HFF-Myc (cell line): ENCODE results near the gene WFIKKN1.
A peak's percentile ranks its signal among the peaks of the same experiment; 100 is the strongest.

Experiments used
- DNase-seq: peaks from one replicate; pipeline ENCODE4 v3.0.0-alpha.2; 2011; ENCODE audit warnings: low read depth; ENCODE audit errors: extremely low read depth
- H3K4me3 ChIP-seq: replicated peaks from 2 replicates; pipeline ENCODE4 v1.5.1; 2011; ENCODE audit warnings: low read depth, mild to moderate bottlenecking, control low read depth, low read length
- CTCF ChIP-seq: IDR thresholded peaks from 2 replicates; pipeline ENCODE4 v1.5.1; 2012; ENCODE audit warnings: mild to moderate bottlenecking, low read depth, low read length, control low read depth; ENCODE audit errors: missing control alignments

The WFIKKN1 gene

GRCh38 chr16:637081-638018 is 6.6 kb downstream of the WFIKKN1 start:
- peak overlapping the region; percentile 87 for H3K4me3 ChIP-seq
- DNase-seq = no peak
- TF ChIP-seq CTCF = no peak

GRCh38 chr16:638034-638543 is 7.3 kb downstream of the WFIKKN1 start:
- DNase-seq = no peak
- no peak for TF ChIP-seq CTCF
- H3K4me3 ChIP-seq = no peak overlapping the region

- DNase-seq = no peak
Observed at GRCh38 chr16:638836-639235, 8.1 kb downstream of the WFIKKN1 start.

GRCh38 chr16:640614-641013 is 9.8 kb downstream of the WFIKKN1 start:
- TF ChIP-seq CTCF = no peak

More at GRCh38 chr16:638836-639235, 8.1 kb downstream of the WFIKKN1 start:
- no peak for TF ChIP-seq CTCF
- H3K4me3 ChIP-seq = no peak overlapping the region

GRCh38 chr16:641326-642188 is 10.8 kb downstream of the WFIKKN1 start, which contains the start of gene MCRIP2:
Gene MCRIP2, plus strand, starts transcription at chr16:641828. Its CDS starts 164 bp downstream, at chr16:641992.
- DNase-seq = no peak
- H3K4me3 ChIP-seq = peak within 1 kb of the TSS; percentile 55
- TF ChIP-seq CTCF = no peak

More at GRCh38 chr16:640614-641013, 9.8 kb downstream of the WFIKKN1 start:
- H3K4me3 ChIP-seq = peak overlapping the region; percentile 55; the same call in 1 of the 2 replicates
- DNase-seq = no peak
